ENCODE data around the gene NDRG3.

- TF ChIP-seq YY1 (IDR thresholded peaks at IDR 0.05; ENCODE audit: insufficient read depth, insufficient read length) (no peak), ZNF274 (IDR thresholded peaks at IDR 0.05; ENCODE audit: low read depth, low read length) (no peak), SUZ12 (IDR thresholded peaks at IDR 0.05; ENCODE audit: extremely low read depth, insufficient read depth, insufficient read length) (no peak)
These were observed 58.0 kb downstream of the NDRG3 start for GRCh38 chr20:36687850-36688249.

Data from NT2/D1 (cell line).